H7 (cell line): Measurements from ENCODE around the gene TSGA10IP. TPM values are rescaled to one million over a fixed set of nuclear protein-coding genes. Genes with fewer than 3 reads are reported as not detected.

Experiments
- DNase-seq: peaks from one replicate; pipeline ENCODE4 v3.0.0; 2012
- H3K27me3 ChIP-seq: 2 replicates; pipeline ENCODE4 v1.6.0; 2011; ENCODE audit warnings: mild to moderate bottlenecking, low read length; ENCODE audit not compliant: control insufficient read depth, insufficient read depth
- H3K36me3 ChIP-seq: replicated peaks from 2 replicates; pipeline ENCODE4 v1.5.1; 2011; ENCODE audit warnings: low read length; ENCODE audit not compliant: control insufficient read depth, insufficient read depth
- H3K4me3 ChIP-seq: 2 replicates; pipeline ENCODE4 v1.5.1; 2011; ENCODE audit warnings: low read depth, mild to moderate bottlenecking, control low read depth, low read length, moderate library complexity; ENCODE audit not compliant: insufficient read depth
- total RNA-seq: library from RNA; depleted of rRNA; stranded (reverse); fragments of >200 nt; shearing (Covaris generic); gene quantifications from 2 replicates; pipeline ENCODE4 v1.2.3, GENCODE V29; 2014; rRNA removed

TSGA10IP gene
- total RNA-seq, result 1.7 and 4.1 TPM in 2 replicates

- Histone ChIP-seq H3K36me3 (no peaks in the 10 kb centered on the region), H3K27me3 (no peaks in the 10 kb centered on the region; the same call in 1 of the 2 replicates), H3K4me3 (peak within 1 kb of the TSS; percentile 12; the same call in 1 of the 2 replicates)
- DNase-seq, result peak; percentile 93
These were observed at the start of gene TSGA10IP for GRCh38 chr11:65945430-65945911. TSGA10IP (plus strand) TSS chr11:65945480; CDS start chr11:65945676, 196 bp downstream.

DNA sequence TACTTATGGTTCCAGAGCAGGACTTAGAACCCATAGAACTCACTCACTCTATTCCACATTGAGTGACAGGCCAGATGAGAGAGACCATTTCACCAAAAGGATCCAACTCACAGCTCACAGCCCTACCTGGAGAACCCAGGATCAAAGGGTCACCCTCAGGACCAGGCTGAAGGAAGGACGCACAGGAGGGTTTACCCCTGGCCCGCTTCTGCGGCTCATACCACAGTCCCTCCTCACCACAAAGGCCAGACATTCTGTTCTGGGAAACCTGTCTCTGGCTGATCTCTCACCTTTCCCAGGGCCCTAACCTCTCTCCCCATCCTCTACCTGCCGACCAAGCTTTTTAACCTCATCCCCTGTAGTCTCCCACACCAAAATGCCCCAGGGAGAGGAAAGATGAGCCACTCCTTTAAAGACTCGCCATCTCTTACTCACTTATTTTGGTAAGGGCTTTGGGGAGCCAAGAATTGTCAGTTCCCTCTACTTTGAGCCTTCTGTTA lies 49.7 kb upstream of the TSGA10IP start:
- H3K4me3 ChIP-seq, result no peak overlapping the region
- H3K27me3 ChIP-seq, result peaks cover 25% of the 10 kb centered on the region
- H3K36me3 ChIP-seq, result no peaks in the 10 kb centered on the region; the same call in 1 of the 2 replicates
- DNase-seq, result no peak

DNA sequence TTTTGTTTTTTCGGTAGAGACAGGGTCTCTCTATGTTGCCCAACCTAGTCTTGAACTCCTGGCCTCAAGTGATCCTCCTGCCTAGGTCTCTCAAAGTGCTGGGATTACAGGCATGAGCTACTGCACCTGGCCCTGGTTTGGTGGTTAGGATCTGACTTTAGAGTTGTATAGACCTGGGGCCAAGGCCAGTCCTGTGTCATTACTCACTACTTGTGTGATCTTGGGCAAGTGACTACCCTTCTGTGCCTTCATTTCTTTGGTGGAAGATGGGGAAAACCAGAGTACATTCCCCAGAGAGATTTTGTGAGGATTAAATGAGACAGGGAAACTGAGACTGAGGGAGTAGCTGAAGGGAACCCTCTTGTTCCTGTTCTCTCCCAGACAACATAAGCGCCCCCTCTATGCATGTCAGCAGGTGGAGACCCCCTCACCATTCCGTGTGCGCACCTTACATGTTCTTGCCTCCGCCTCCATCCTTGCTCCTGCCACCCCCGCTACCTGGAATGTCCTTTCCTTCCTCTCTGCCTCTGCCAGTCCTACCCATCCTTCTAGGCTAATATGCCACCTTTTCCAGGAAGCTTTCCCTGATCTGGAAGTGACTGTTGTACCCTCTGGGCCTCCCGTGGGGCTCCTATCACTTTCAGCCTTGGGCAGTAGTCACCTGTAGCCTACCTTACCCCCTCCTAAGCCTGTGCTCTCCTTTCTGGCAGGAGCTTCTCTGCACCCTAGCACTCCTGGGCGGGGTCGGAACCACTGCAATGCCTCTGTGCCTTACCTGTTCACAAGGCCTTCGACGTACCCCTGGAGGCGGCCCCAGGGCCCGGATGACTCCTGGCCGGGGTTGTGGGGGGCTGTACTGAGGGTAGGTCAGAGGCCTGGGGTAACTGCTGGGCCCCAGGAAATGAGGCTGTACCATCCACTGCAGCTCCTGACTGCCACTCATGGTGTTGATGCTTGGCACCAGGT lies 49.0 kb upstream of the TSGA10IP start:
- no peak for DNase-seq
- Histone ChIP-seq H3K4me3 (no peak overlapping the region), H3K36me3 (no peaks in the 10 kb centered on the region; the same call in 1 of the 2 replicates), H3K27me3 (peaks cover 26% of the 10 kb centered on the region)

GRCh38 chr11:65897020-65897471 lies 48.2 kb upstream of the TSGA10IP start:
- no peaks in the 10 kb centered on the region; the same call in 1 of the 2 replicates for H3K36me3 ChIP-seq
- H3K27me3 ChIP-seq, result peaks cover 32% of the 10 kb centered on the region
- H3K4me3 ChIP-seq, result no peak overlapping the region
- DNase-seq, result no peak

- Histone ChIP-seq H3K27me3 (peaks cover 36% of the 10 kb centered on the region), H3K36me3 (no peaks in the 10 kb centered on the region; the same call in 1 of the 2 replicates), H3K4me3 (peak overlapping the region; percentile 61)
- no peak for DNase-seq
These were observed 46.5 kb upstream of the TSGA10IP start for GRCh38 chr11:65898656-65899355.

- peak; percentile 89 for DNase-seq
- peaks cover 36% of the 10 kb centered on the region for H3K27me3 ChIP-seq
- peak overlapping the region; percentile 61 for H3K4me3 ChIP-seq
- no peaks in the 10 kb centered on the region; the same call in 1 of the 2 replicates for H3K36me3 ChIP-seq
These were observed 45.7 kb upstream of the TSGA10IP start for GRCh38 chr11:65899356-65900124.

DNA sequence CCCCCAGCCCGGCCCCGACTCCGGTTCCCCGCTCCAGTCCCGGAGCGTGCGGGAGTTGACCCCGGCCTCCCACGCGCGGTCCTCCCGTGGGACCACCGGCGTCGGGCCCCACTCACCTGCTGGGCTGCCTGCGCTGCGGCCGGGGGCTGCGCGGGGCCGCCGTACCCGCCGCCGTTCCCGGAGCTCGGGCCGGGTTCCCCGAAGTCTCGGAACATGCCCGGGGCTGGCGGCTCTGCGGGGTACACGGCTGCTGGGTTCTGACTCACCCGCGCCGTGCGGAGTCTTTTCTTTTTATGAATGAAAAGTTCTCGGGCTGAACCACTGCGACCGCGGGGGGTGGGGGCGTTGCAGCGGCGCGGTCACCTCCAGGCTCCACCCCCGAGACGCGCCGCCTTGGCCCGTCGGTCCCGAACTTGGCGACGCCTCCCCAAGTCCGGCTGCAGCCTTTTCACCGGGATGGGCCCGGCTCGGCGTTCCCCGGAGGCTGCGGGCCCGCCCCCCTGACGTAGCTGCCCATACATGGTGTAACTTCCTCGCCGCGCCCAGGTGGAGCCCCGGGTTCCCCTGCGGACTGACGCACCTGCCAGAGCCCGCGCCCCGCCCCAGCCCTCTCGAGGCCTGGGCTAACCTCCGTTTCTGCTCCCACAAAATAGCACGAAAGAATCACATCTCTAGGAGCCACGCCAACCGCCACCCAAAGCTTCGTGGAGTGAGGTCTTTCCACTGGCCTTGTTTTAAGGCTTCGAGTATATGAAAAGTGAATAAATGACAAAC lies 45.0 kb upstream of the TSGA10IP start, which contains the start of gene FOSL1:
FOSL1 (minus strand) TSS at position 264 of the 774 bp plus-strand sequence; CDS start at position 215, 49 bp downstream.
- peak within 1 kb of the TSS; percentile 61 for H3K4me3 ChIP-seq
- H3K27me3 ChIP-seq, result peaks cover 36% of the 10 kb centered on the region
- DNase-seq, result peak; percentile 99
- no peaks in the 10 kb centered on the region; the same call in 1 of the 2 replicates for H3K36me3 ChIP-seq

DNA sequence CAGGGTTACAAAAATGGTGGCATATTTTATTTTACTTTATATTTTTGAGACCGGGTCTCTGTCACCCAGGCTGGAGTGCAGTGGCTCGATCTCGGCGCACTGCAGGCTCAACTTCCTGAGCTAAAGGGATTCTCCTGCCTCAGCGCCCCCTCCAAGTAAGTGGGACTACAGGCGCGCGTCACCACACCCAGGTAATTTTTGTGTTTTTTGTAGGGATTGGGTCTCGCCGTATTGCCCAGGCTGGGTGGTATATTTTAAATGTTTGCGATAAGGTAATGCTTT lies 44.4 kb upstream of the TSGA10IP start:
- Histone ChIP-seq H3K36me3 (no peaks in the 10 kb centered on the region; the same call in 1 of the 2 replicates), H3K4me3 (no peak overlapping the region; the same call in 1 of the 2 replicates), H3K27me3 (peaks cover 36% of the 10 kb centered on the region)
- DNase-seq, result no peak

- Histone ChIP-seq H3K4me3 (no peak overlapping the region), H3K36me3 (no peaks in the 10 kb centered on the region), H3K27me3 (peaks cover 36% of the 10 kb centered on the region)
- peak; percentile 76 for DNase-seq
These were observed 42.2 kb upstream of the TSGA10IP start for GRCh38 chr11:65903068-65903481.

- no peaks in the 10 kb centered on the region for H3K36me3 ChIP-seq
- H3K4me3 ChIP-seq, result no peak overlapping the region
- no peak for DNase-seq
- peaks cover 30% of the 10 kb centered on the region for H3K27me3 ChIP-seq
These were observed 41.6 kb upstream of the TSGA10IP start for GRCh38 chr11:65903715-65904114.

DNA sequence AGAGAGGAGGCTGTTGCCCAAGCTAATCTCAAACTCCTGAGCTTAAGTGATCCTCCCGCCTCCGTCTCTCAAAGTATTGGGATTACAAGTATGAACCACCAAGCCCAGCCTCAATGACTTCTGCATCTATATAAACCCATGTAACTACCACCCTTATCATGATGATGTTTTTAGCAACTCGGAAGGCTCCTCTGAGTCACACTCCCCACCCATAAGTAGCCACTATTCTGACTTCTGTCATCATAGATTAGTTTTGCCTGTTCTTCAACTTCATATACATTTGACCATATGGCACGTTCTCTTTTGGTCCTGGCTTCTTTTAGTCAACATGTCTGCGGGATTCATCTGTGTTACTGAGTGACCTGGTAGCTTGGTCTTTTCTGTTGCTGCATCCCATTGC lies 38.7 kb upstream of the TSGA10IP start:
- Histone ChIP-seq H3K4me3 (no peak overlapping the region), H3K27me3 (peaks cover 8% of the 10 kb centered on the region), H3K36me3 (no peaks in the 10 kb centered on the region)
- DNase-seq, result no peak

- Histone ChIP-seq H3K27me3 (no peaks in the 10 kb centered on the region; the same call in none of the 2 replicates), H3K36me3 (no peaks in the 10 kb centered on the region), H3K4me3 (no peak overlapping the region)
- no peak for DNase-seq
These were observed 37.4 kb upstream of the TSGA10IP start for GRCh38 chr11:65907878-65908277.
